ENCODE results near the gene INO80.

The INO80 gene

GRCh38 chr15:41116116-41116961 is at the start of gene INO80:
Gene INO80, minus strand, starts transcription at chr15:41116280. Its CDS starts 19,970 bp downstream, at chr15:41096310.
- H3K4me3 ChIP-seq (ENCODE audit: low read depth, low read length): peak within 1 kb of the TSS; percentile 70
- DNase-seq (ENCODE audit: low read depth): peak; percentile 99
- TF ChIP-seq CTCF (conservative IDR thresholded peaks at IDR 0.05; ENCODE audit: low read depth, low read length): no peak

- no peak for DNase-seq (ENCODE audit: low read depth)
- TF ChIP-seq CTCF (conservative IDR thresholded peaks at IDR 0.05; ENCODE audit: low read depth, low read length): no peak
- no peak overlapping the region for H3K4me3 ChIP-seq (ENCODE audit: low read depth, low read length)
These were observed 45.7 kb upstream of the INO80 start for GRCh38 chr15:41161736-41162135.

GRCh38 chr15:41161336-41161735 is 45.3 kb upstream of the INO80 start:
- TF ChIP-seq CTCF (conservative IDR thresholded peaks at IDR 0.05; ENCODE audit: low read depth, low read length): no peak
- H3K4me3 ChIP-seq (ENCODE audit: low read depth, low read length): no peak overlapping the region
- peak; percentile 37 for DNase-seq (ENCODE audit: low read depth)

GRCh38 chr15:41160639-41161315 is 44.7 kb upstream of the INO80 start:
- no peak overlapping the region for H3K4me3 ChIP-seq (ENCODE audit: low read depth, low read length)
- no peak for TF ChIP-seq CTCF (conservative IDR thresholded peaks at IDR 0.05; ENCODE audit: low read depth, low read length)
- peak; percentile 27 for DNase-seq (ENCODE audit: low read depth)

- peak; percentile 28 for DNase-seq (ENCODE audit: low read depth)
- no peak overlapping the region for H3K4me3 ChIP-seq (ENCODE audit: low read depth, low read length)
- no peak for TF ChIP-seq CTCF (conservative IDR thresholded peaks at IDR 0.05; ENCODE audit: low read depth, low read length)
These were observed 38.3 kb upstream of the INO80 start for GRCh38 chr15:41154412-41154811.

GRCh38 chr15:41153733-41154132 is 37.7 kb upstream of the INO80 start:
- DNase-seq (ENCODE audit: low read depth): no peak
- H3K4me3 ChIP-seq (ENCODE audit: low read depth, low read length): no peak overlapping the region
- no peak for TF ChIP-seq CTCF (conservative IDR thresholded peaks at IDR 0.05; ENCODE audit: low read depth, low read length)

All from choroid plexus epithelial cell (primary cell).